ENCODE data around the gene MORN4. TPM values are rescaled to one million over a fixed set of nuclear protein-coding genes. Genes with fewer than 3 reads are reported as not detected.

MORN4 gene
- total and polyA plus RNA-seq, 9 of the 15 experiments (the other 6 are each of a cell fraction or from before 2014, with no cell fraction given), result 8.3 to 23.9 (median 11.7) TPM

GRCh38 chr10:97573672-97574071 is 59.6 kb downstream of the MORN4 start (continued):
- no peak for TF ChIP-seq THAP7 (CRISPR knock-in tag; IDR thresholded peaks at IDR 0.05)
- no peak for TF ChIP-seq HNRNPL (IDR thresholded peaks at IDR 0.05; ENCODE audit: low read depth, low read length)
- TF ChIP-seq MAX (CRISPR knock-in tag; IDR thresholded peaks at IDR 0.05), result no peak

GRCh38 chr10:97573021-97573420 is 60.3 kb downstream of the MORN4 start:
- DNase-seq (ENCODE audit: extremely low read depth in 1 of 4, low spot score in 3 of 4) (no peak), ATAC-seq (no peak), FAIRE-seq (no peak)
- in situ Hi-C loops (cut with MboI), result no loop called here
- ChIA-PET POLR2A (interaction anchor here (0.7 to 1.0 kb wide), 2 partner anchors 39 to 40 kb away, joined by 3 to 5 read pairs; no protein-coding TSS in a partner anchor), CTCF (ENCODE audit: low intra/inter-chr PET ratio) (interaction anchor here (1.6 to 3.4 kb wide), 2 partner anchors 40 to 159 kb away, joined by 8 to 23 read pairs; no protein-coding TSS in a partner anchor)
- no peak for TF ChIP-seq STAT6 (CRISPR knock-in tag; IDR thresholded peaks at IDR 0.05)
- Histone ChIP-seq H3K9me1 (ENCODE audit: control insufficient read depth, insufficient read depth, low read length) (no peaks in the 10 kb centered on the region), H4K20me1 (replicated peaks; ENCODE audit: control insufficient read depth, insufficient read depth, low read length) (no peaks in the 10 kb centered on the region), H2AFZ (ENCODE audit: low read depth, low read length) (no peak overlapping the region), H3K79me2 (ENCODE audit: control insufficient read depth, insufficient read depth, low read length) (no peaks in the 10 kb centered on the region), H3K9ac (ENCODE audit: insufficient read depth in 1 of 2, low read depth in 2 of 2, low read length in 2 of 2) (no peak overlapping the region), H3K36me3 (ENCODE audit: control insufficient read depth, insufficient read depth, low read length) (no peaks in the 10 kb centered on the region), H3K4me2 (ENCODE audit: insufficient read depth, low read length) (no peak overlapping the region), H3K4me1 (replicated peaks in 1 of 2; ENCODE audit: control insufficient read depth in 2 of 2, insufficient read depth in 2 of 2, low read length in 2 of 2) (peaks cover 2 to 12% of the 10 kb centered on the region in 2 experiments; a peak in 4 of 5 replicates), H3K27ac (ENCODE audit: extremely low read depth, low read depth, low read length) (no peak overlapping the region), H3K4me3 (no peak overlapping the region), H3K9me3 (replicated peaks; ENCODE audit: control insufficient read depth, insufficient read depth, low read depth, low read length) (no peaks in the 10 kb centered on the region), H3K27me3 (ENCODE audit: control insufficient read depth in 2 of 2, insufficient read depth in 2 of 2, low read length in 2 of 2) (no peaks in the 10 kb centered on the region)
- no TSS peak for BruUV-seq (replicated peaks)
- intact Hi-C loops (cut with micrococcal nuclease), result loop anchor here (5.0 to 10.0 kb wide), 2 partner anchors 112 to 159 kb away; partner anchors contain the start of gene AVPI1
- WGBS (ENCODE audit: insufficient coverage, low coverage, missing lambda C conversion rate), result 33% methylated on average over 1 of the region's 2 CpGs
